Measurements from ENCODE around the gene SEMA4A. TPM values are rescaled to one million over a fixed set of nuclear protein-coding genes. Genes with fewer than 3 reads are reported as not detected.

Gene SEMA4A
- total RNA-seq, 1 donor from 2014 or later: 30.7 TPM

DNA sequence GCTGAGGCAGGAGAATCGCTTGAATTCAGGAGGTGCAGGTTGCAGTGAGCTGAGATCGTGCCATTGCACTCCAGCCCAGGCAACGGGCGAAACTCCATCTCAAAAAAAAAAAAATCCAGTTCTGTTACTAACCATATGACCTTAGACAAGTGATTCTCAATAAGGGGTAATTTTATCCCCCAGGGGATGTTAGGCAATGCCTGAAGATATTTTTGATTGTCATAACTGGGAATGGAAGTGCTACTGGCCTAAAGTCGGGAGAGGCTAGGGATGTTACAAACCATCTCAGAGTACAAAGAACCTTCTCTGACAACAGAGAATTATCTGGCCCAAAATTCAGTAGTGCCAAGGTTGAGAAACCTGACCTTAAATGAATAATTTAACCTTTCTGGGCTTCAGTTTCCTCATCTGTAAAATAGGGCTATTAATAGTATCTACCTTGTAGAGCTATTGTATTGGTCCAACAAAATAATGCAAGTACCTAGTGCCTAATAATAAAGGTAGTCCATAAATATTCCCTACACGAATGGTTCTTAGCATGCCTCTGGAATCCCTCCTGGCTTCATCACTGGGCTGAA is 44.6 kb upstream of the SEMA4A start:
- H3K4me3 ChIP-seq: no peak overlapping the region
- TF ChIP-seq, protein P1, sequence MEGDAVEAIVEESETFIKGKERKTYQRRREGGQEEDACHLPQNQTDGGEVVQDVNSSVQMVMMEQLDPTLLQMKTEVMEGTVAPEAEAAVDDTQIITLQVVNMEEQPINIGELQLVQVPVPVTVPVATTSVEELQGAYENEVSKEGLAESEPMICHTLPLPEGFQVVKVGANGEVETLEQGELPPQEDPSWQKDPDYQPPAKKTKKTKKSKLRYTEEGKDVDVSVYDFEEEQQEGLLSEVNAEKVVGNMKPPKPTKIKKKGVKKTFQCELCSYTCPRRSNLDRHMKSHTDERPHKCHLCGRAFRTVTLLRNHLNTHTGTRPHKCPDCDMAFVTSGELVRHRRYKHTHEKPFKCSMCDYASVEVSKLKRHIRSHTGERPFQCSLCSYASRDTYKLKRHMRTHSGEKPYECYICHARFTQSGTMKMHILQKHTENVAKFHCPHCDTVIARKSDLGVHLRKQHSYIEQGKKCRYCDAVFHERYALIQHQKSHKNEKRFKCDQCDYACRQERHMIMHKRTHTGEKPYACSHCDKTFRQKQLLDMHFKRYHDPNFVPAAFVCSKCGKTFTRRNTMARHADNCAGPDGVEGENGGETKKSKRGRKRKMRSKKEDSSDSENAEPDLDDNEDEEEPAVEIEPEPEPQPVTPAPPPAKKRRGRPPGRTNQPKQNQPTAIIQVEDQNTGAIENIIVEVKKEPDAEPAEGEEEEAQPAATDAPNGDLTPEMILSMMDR (IDR thresholded peaks at IDR 0.05): no peak
- H3K4me1 ChIP-seq: peaks cover 35% of the 10 kb centered on the region
- no peaks in the 10 kb centered on the region for H3K9me3 ChIP-seq
- DNase-seq (no peak), ATAC-seq (no peak)
- no peaks in the 10 kb centered on the region for H3K27me3 ChIP-seq
- no peak overlapping the region for H3K27ac ChIP-seq
- intact Hi-C loops (cut with DNase I): no loop called here
- H3K36me3 ChIP-seq: no peaks in the 10 kb centered on the region

DNA sequence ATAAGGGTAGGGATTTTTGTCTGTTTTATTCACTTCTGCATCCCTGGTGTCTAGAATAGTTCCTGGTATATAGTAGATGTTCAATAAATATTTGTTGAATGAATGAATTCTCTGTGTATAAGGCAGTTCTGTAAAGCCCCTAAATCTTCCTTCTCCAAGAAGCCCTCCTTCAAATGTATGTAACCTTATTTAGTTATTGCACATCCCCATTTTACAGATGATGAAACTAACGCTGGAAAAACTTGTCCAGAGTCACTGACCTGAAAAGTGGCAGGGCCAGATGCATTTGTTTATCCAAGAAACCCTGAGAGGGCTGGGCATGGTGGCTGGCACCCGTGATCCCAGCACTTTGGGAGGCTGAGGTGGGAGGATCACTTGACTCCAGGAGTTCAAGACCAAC is 43.1 kb upstream of the SEMA4A start:
- H3K27ac ChIP-seq: no peak overlapping the region
- peaks cover 27% of the 10 kb centered on the region for H3K4me1 ChIP-seq
- H3K4me3 ChIP-seq: no peak overlapping the region
- TF ChIP-seq, protein P1 (IDR thresholded peaks at IDR 0.05): no peak
- intact Hi-C loops (cut with DNase I): no loop called here
- no peaks in the 10 kb centered on the region for H3K9me3 ChIP-seq
- H3K27me3 ChIP-seq: no peaks in the 10 kb centered on the region
- DNase-seq (no peak), ATAC-seq (no peak)
- no peaks in the 10 kb centered on the region for H3K36me3 ChIP-seq

DNA sequence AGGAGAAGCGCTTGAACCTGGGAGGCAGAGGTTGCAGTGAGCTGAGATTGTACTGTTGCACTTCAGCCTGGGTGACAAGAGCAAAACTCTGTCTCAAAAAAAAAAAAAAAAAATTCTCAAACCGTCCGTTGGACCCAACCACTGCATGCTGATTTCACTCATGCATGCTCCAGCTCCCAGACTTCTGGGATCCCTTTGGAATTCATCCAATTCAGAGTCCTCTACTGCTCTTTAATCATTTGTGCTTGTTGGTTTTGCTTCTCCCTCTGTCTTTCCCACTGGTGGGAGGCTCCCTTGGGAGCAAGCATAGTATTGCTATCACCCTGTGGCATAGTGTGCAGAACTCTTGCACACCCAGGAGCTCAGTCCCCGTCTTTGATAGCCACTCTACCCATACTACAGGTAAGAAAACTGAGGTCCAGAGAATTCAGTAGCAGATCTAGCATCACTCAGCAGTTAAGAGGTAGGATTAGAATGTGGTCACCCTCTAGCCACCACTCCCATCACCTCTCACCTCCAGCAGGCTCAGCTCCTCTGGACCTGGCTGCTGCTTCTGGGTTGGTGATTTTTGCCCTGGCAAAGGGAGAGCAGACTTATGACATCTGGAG is 41.9 kb upstream of the SEMA4A start:
- ATAC-seq: no peak
- H3K27me3 ChIP-seq: no peaks in the 10 kb centered on the region
- intact Hi-C loops (cut with DNase I): no loop called here
- no peak for DNase-seq
- no peaks in the 10 kb centered on the region for H3K9me3 ChIP-seq
- no peak overlapping the region for H3K27ac ChIP-seq
- no peak overlapping the region for H3K4me3 ChIP-seq
- no peaks in the 10 kb centered on the region for H3K36me3 ChIP-seq
- TF ChIP-seq, protein P1 (IDR thresholded peaks at IDR 0.05): no peak
- peaks cover 17% of the 10 kb centered on the region for H3K4me1 ChIP-seq

DNA sequence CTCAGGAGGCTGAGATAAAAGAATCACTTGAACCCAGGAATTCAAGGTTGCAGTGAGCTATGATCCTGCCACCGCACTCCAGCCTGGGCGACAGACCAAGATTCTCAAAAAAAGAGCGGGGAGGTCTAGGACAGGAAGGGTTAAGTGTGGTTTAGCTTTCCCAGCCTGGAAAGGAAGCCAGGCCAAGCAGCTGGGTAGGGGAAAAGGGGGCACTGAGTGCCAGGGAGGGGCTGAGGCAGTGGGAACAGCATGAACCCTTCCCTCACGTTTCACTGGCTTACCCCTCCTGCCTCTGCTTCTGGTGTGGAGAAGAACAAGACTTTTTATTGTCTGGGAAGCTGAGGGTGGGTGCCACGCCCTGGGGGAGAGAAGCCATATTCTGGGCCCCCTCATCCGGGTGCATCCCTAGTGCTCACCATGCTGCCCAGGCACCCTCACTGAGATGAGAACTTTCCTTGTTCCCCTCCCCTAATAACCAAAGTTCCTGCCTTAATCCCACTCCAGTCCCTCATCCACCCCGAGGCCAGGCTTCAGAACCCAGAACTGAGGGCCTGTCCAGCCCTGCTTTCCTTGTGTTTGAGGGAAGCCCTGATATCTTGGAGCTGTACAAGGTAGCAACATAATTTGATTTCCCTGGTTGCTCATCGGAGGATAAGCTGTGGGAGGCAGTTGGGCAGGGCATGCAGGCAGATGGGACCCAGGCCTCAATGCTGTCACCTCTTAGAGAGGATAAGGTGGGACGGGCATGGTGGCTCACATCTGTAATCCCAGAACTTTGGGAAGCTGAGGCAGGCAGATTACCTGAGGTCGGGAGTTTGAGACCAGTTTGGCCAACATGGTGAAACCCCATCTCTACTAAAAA is 40.9 kb upstream of the SEMA4A start:
- intact Hi-C loops (cut with DNase I): no loop called here
- TF ChIP-seq, protein P1 (IDR thresholded peaks at IDR 0.05): no peak
- H3K9me3 ChIP-seq: no peaks in the 10 kb centered on the region
- no peak overlapping the region for H3K27ac ChIP-seq
- DNase-seq (no peak), ATAC-seq (no peak)
- H3K36me3 ChIP-seq: no peaks in the 10 kb centered on the region
- no peaks in the 10 kb centered on the region for H3K27me3 ChIP-seq
- no peak overlapping the region for H3K4me3 ChIP-seq
- peaks cover 16% of the 10 kb centered on the region for H3K4me1 ChIP-seq

DNA sequence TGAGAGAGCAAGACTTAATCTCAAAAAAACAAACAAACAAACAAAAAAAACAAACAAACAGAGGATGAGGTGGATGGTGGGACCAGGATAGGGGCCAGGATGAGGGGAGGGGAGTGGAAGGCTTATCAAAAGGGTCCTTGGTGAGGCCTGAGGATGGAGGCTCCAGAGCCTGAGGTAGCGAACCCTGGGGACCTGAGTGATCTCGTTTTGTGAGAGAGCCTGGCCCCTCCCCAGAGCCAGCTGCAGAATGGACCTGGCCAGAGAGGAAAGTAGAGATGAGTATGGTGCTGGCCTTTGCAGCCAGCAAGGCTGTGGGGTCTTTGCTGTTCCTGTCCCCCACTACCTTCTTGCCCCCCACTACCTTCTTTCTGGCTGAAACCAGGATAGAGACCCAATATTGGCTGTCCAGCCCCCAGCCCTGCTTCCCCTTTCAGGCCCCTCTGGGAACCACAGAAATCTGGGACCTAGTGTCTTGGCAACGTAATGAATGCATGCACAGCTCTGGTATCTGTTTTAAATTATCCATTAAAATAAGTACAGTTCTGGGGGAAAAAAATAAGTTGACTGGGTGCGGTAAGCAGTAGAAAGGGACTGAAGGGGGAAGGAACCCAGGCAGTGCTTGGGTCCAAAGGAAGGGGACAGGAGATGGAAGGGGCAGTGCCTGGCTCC is 40.0 kb upstream of the SEMA4A start:
- no peak for ATAC-seq
- Histone ChIP-seq H3K27me3 (no peaks in the 10 kb centered on the region), H3K36me3 (no peaks in the 10 kb centered on the region), H3K4me1 (peaks cover 25% of the 10 kb centered on the region), H3K9me3 (no peaks in the 10 kb centered on the region), H3K4me3 (no peak overlapping the region), H3K27ac (peak overlapping the region; percentile 97)
- TF ChIP-seq, protein P1 (IDR thresholded peaks at IDR 0.05): no peak
- DNase-seq: no peak
- intact Hi-C loops (cut with DNase I): no loop called here
